Skeletal muscle tissue (tissue), 4 donors: Measurements from ENCODE around the gene NUMB. TPM values are rescaled to one million over a fixed set of nuclear protein-coding genes. Genes with fewer than 3 reads are reported as not detected.

Experiments used
- H3K27ac ChIP-seq: one replicate; pipeline ENCODE4 v1.7.0; 2013; ENCODE audit warnings: mild to moderate bottlenecking, low read depth, low read length, inconsistent platforms
- H3K27me3 ChIP-seq, 3 donors: one replicate each; pipeline ENCODE4 v1.7.0; 2013; ENCODE audit warnings: low read length in 3 of 3; ENCODE audit not compliant: control insufficient read depth in 3 of 3, insufficient read depth in 3 of 3
- H3K36me3 ChIP-seq, 3 donors: one replicate each; pipeline ENCODE4 v1.7.0; 2013; ENCODE audit warnings: low read length in 3 of 3; ENCODE audit not compliant: control insufficient read depth in 3 of 3, insufficient read depth in 3 of 3
- H3K4me1 ChIP-seq, 3 donors: one replicate each; pipeline ENCODE4 v1.7.0; 2013; ENCODE audit warnings: low read length in 3 of 3, mild to moderate bottlenecking in 3 of 3; ENCODE audit not compliant: control insufficient read depth in 3 of 3, insufficient read depth in 3 of 3
- H3K4me3 ChIP-seq, 3 donors: one replicate each; pipeline ENCODE4 v1.7.0; 2013; ENCODE audit warnings: low read length in 3 of 3
- H3K9ac ChIP-seq, 3 donors: one replicate each; pipeline ENCODE4 v1.7.0; 2013; ENCODE audit warnings: low read length in 3 of 3, mild to moderate bottlenecking in 3 of 3, moderate library complexity in 2 of 3, low read depth in 1 of 3
- H3K9me3 ChIP-seq, 3 donors: one replicate each; pipeline ENCODE4 v1.7.0; 2013; ENCODE audit warnings: low read length in 3 of 3; ENCODE audit not compliant: control insufficient read depth in 3 of 3
- total RNA-seq: library from RNA; depleted of rRNA; stranded (reverse); fragments of >200 nt; gene quantifications from one replicate; pipeline ENCODE4 v1.2.3, GENCODE V29; 2014
- donor health status: Osteomylitis.

NUMB gene
- total RNA-seq, 1 donor from 2014 or later = 17.2 TPM

GRCh38 chr14:73237786-73238423 lies 220.4 kb downstream of the NUMB start:
- Histone ChIP-seq H3K9ac (peak overlapping the region in 2 of 3 donors; percentile 23 to 54), H3K27ac (no peak overlapping the region), H3K36me3 (no peaks in the 10 kb centered on the region), H3K9me3 (no peaks in the 10 kb centered on the region), H3K27me3 (peaks cover 32 to 69% (median 51%) of the 10 kb centered on the region in 3 donors), H3K4me1 (peaks cover 8 to 34% (median 16%) of the 10 kb centered on the region in 3 donors), H3K4me3 (peak overlapping the region; percentile 35 to 49 (median 41))

- H3K4me3 ChIP-seq = peak within 1 kb of the TSS; percentile 35 to 49 (median 41)
- H3K9me3 ChIP-seq = no peaks in the 10 kb centered on the region
- no peak within 1 kb of the TSS for H3K27ac ChIP-seq
- peaks cover 32 to 73% (median 52%) of the 10 kb centered on the region in 3 donors for H3K27me3 ChIP-seq
- peak within 1 kb of the TSS in 2 of 3 donors; percentile 23 to 54 for H3K9ac ChIP-seq
- peaks cover 10 to 34% (median 16%) of the 10 kb centered on the region in 3 donors for H3K4me1 ChIP-seq
- H3K36me3 ChIP-seq = no peaks in the 10 kb centered on the region
These were observed 221.0 kb downstream of the NUMB start, which contains the start of gene PAPLN for GRCh38 chr14:73237219-73237785. Gene PAPLN, plus strand, starts transcription at chr14:73237506. Its CDS starts 2,273 bp downstream, at chr14:73239779.

- Histone ChIP-seq H3K36me3 (no peaks in the 10 kb centered on the region), H3K4me3 (no peak overlapping the region), H3K27ac (no peak overlapping the region), H3K9ac (no peak overlapping the region), H3K4me1 (peaks cover 12 to 30% (median 16%) of the 10 kb centered on the region in 3 donors), H3K27me3 (peaks cover 32 to 73% (median 49%) of the 10 kb centered on the region in 3 donors), H3K9me3 (no peaks in the 10 kb centered on the region)
These were observed 221.6 kb downstream of the NUMB start for GRCh38 chr14:73236752-73237218.

GRCh38 chr14:73236157-73236556 lies 222.2 kb downstream of the NUMB start:
- H3K9ac ChIP-seq = no peak overlapping the region
- H3K4me1 ChIP-seq = peaks cover 12 to 28% (median 16%) of the 10 kb centered on the region in 3 donors
- no peaks in the 10 kb centered on the region for H3K9me3 ChIP-seq
- H3K27ac ChIP-seq = no peak overlapping the region
- no peak overlapping the region for H3K4me3 ChIP-seq
- H3K36me3 ChIP-seq = no peaks in the 10 kb centered on the region
- peaks cover 32 to 70% (median 49%) of the 10 kb centered on the region in 3 donors for H3K27me3 ChIP-seq

GRCh38 chr14:73235531-73236155 lies 222.7 kb downstream of the NUMB start:
- H3K4me3 ChIP-seq = no peak overlapping the region
- H3K27ac ChIP-seq = no peak overlapping the region
- H3K9ac ChIP-seq = no peak overlapping the region
- peaks cover 12 to 28% (median 16%) of the 10 kb centered on the region in 3 donors for H3K4me1 ChIP-seq
- H3K27me3 ChIP-seq = peaks cover 32 to 68% (median 49%) of the 10 kb centered on the region in 3 donors
- no peaks in the 10 kb centered on the region for H3K9me3 ChIP-seq
- no peaks in the 10 kb centered on the region for H3K36me3 ChIP-seq

- no peaks in the 10 kb centered on the region for H3K9me3 ChIP-seq
- peaks cover 12 to 25% (median 14%) of the 10 kb centered on the region in 3 donors for H3K4me1 ChIP-seq
- H3K36me3 ChIP-seq = no peaks in the 10 kb centered on the region
- peaks cover 30 to 63% (median 43%) of the 10 kb centered on the region in 3 donors for H3K27me3 ChIP-seq
- H3K4me3 ChIP-seq = no peak overlapping the region
- no peak overlapping the region for H3K27ac ChIP-seq
- no peak overlapping the region for H3K9ac ChIP-seq
These were observed 223.6 kb downstream of the NUMB start for GRCh38 chr14:73234586-73235394.

- Histone ChIP-seq H3K4me1 (peaks cover 11 to 19% (median 11%) of the 10 kb centered on the region in 3 donors), H3K27ac (no peak overlapping the region), H3K9ac (no peak overlapping the region), H3K36me3 (peaks cover 0 to under 1% (median 0%) of the 10 kb centered on the region in 3 donors), H3K9me3 (no peaks in the 10 kb centered on the region), H3K27me3 (peaks cover 25 to 56% (median 37%) of the 10 kb centered on the region in 3 donors), H3K4me3 (no peak overlapping the region)
These were observed 224.3 kb downstream of the NUMB start for GRCh38 chr14:73234029-73234428.

- Histone ChIP-seq H3K27me3 (peaks cover 22 to 53% (median 33%) of the 10 kb centered on the region in 3 donors), H3K4me3 (no peak overlapping the region), H3K27ac (no peak overlapping the region), H3K9me3 (no peaks in the 10 kb centered on the region), H3K9ac (no peak overlapping the region), H3K4me1 (peaks cover 9 to 18% (median 12%) of the 10 kb centered on the region in 3 donors), H3K36me3 (peaks cover 0 to 3% (median 0%) of the 10 kb centered on the region in 3 donors)
These were observed 224.8 kb downstream of the NUMB start for GRCh38 chr14:73233564-73233963.

- Histone ChIP-seq H3K27me3 (peaks cover 17 to 47% (median 27%) of the 10 kb centered on the region in 3 donors), H3K36me3 (peaks cover 0 to 3% (median 0%) of the 10 kb centered on the region in 3 donors), H3K27ac (no peak overlapping the region), H3K4me1 (peaks cover 9 to 17% (median 15%) of the 10 kb centered on the region in 3 donors), H3K9ac (no peak overlapping the region), H3K4me3 (no peak overlapping the region), H3K9me3 (no peaks in the 10 kb centered on the region)
These were observed 225.4 kb downstream of the NUMB start for GRCh38 chr14:73232984-73233383.
